GM06990 (cell line): ENCODE data around the gene RET.

Experiments used
- DNase-seq: peaks from one replicate; pipeline ENCODE4 v3.0.0-alpha.2; 2011; ENCODE audit not compliant: insufficient read length; ENCODE audit errors: extremely low read depth
- H3K27me3 ChIP-seq: replicated peaks from 2 replicates; pipeline ENCODE4 v1.6.0; 2011; ENCODE audit warnings: low read length; ENCODE audit not compliant: control insufficient read depth, insufficient read depth
- H3K36me3 ChIP-seq: 2 replicates; pipeline ENCODE4 v1.5.1; 2011; ENCODE audit warnings: low read length; ENCODE audit not compliant: control insufficient read depth, insufficient read depth
- H3K4me3 ChIP-seq: replicated peaks from 2 replicates; pipeline ENCODE4 v1.5.1; 2011; ENCODE audit warnings: low read depth, mild to moderate bottlenecking, control low read depth, low read length
- CTCF ChIP-seq: IDR thresholded peaks from 2 replicates; pipeline ENCODE4 v1.5.1; 2011; ENCODE audit warnings: low read length, control low read depth, mild to moderate bottlenecking, inconsistent platforms; ENCODE audit not compliant: insufficient read depth, poor library complexity, severe bottlenecking

The RET gene

GRCh38 chr10:43078175-43078985, 1.5 kb downstream of the RET start:
- no peak for DNase-seq
- H3K27me3 ChIP-seq: peaks cover 2% of the 10 kb centered on the region
- no peaks in the 10 kb centered on the region for H3K36me3 ChIP-seq
- H3K4me3 ChIP-seq: no peak overlapping the region
- TF ChIP-seq CTCF: no peak

GRCh38 chr10:43078986-43079273, 2.1 kb downstream of the RET start:
- peaks cover 2% of the 10 kb centered on the region for H3K27me3 ChIP-seq
- no peak for DNase-seq
- TF ChIP-seq CTCF: peak; percentile 66
- H3K4me3 ChIP-seq: no peak overlapping the region
- H3K36me3 ChIP-seq: no peaks in the 10 kb centered on the region

- no peak for TF ChIP-seq CTCF
- DNase-seq: no peak
- peaks cover 2% of the 10 kb centered on the region for H3K27me3 ChIP-seq
- H3K4me3 ChIP-seq: no peak overlapping the region
- H3K36me3 ChIP-seq: no peaks in the 10 kb centered on the region
Observed at GRCh38 chr10:43079856-43080255, 3.0 kb downstream of the RET start.

GRCh38 chr10:43082087-43082486, 5.2 kb downstream of the RET start:
- no peak for TF ChIP-seq CTCF
- no peak overlapping the region for H3K4me3 ChIP-seq
- H3K36me3 ChIP-seq: no peaks in the 10 kb centered on the region
- no peak for DNase-seq
- H3K27me3 ChIP-seq: peaks cover 2% of the 10 kb centered on the region

- DNase-seq: no peak
- Histone ChIP-seq H3K36me3 (no peaks in the 10 kb centered on the region), H3K27me3 (peaks cover 2% of the 10 kb centered on the region), H3K4me3 (no peak overlapping the region)
- TF ChIP-seq CTCF: no peak
Observed at GRCh38 chr10:43082746-43083145, 5.9 kb downstream of the RET start.

GRCh38 chr10:43083764-43084163, 6.9 kb downstream of the RET start:
- Histone ChIP-seq H3K4me3 (no peak overlapping the region), H3K27me3 (no peaks in the 10 kb centered on the region; the same call in 1 of the 2 replicates), H3K36me3 (no peaks in the 10 kb centered on the region)
- TF ChIP-seq CTCF: no peak
- DNase-seq: no peak
